RCC 7860 (cell line): ENCODE measurements around the gene UXS1.
A peak's percentile ranks its signal among the peaks of the same experiment; 100 is the strongest.
"Not testable (repeated sequence)": the region's sequence is repeated elsewhere in the genome, so short reads cannot be mapped to it uniquely, and the experiment has no call there.

Experiments used
- DNase-seq: peaks from one replicate; pipeline ENCODE4 v3.0.0-alpha.2; 2015; ENCODE audit warnings: low spot score
- FAIRE-seq: peaks from 2 replicates; lab custom pipeline; 2012; peaks lifted over from hg19 to GRCh38; lab: Jason Lieb, UNC

The UXS1 gene

DNA sequence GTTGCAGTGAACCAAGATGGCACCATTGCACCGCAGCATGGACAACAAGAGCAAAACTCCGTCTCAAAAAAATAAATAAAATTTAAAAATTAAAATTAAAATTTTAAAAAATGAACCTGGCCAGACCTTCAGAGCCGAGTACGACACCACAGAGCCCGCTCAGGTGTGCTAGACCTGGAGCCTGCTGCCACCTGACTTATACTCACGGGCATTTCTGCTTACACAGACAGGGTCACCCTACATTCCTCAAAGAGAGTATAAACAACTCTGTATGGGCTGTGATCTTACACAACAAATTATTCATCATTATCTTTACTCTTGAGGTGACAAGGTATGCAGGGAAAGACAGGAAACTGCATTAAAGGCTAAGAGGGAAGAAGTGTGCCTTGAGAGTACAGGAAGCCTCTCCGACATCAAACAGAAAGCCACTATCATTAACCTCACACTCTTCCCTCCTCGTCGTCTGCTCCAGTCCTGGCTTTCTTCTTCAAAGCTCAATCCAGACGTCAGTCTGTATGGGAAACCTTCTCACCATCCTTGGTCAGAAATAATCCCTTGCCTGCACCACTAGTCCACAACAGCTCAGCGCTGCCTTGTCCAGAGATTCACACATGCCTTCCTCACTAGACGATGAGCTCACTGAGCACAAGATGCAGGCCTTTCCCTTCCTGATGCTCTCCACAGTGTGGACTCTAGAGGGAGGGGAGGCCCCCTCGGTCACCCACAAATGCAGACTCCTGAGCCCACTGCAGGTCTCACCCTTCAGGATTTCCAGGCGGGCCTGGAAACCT, 56.2 kb downstream of the UXS1 start:
- DNase-seq (no peak), FAIRE-seq (no peak)

DNA sequence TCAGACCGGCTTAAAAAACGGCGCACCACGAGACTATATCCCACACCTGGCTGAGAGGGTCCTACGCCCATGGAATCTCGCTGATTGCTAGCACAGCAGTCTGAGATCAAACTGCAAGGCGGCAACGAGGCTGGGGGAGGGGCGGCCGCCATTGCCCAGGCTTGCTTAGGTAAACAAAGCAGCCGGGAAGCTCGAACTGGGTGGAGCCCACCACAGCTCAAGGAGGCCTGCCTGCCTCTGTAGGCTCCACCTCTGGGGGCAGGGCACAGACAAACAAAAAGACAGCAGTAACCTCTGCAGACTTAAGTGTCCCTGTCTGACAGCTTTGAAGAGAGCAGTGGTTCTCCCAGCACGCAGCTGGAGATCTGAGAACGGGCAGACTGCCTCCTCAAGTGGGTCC, 62.9 kb downstream of the UXS1 start:
- not testable (repeated sequence) for DNase-seq, FAIRE-seq

DNA sequence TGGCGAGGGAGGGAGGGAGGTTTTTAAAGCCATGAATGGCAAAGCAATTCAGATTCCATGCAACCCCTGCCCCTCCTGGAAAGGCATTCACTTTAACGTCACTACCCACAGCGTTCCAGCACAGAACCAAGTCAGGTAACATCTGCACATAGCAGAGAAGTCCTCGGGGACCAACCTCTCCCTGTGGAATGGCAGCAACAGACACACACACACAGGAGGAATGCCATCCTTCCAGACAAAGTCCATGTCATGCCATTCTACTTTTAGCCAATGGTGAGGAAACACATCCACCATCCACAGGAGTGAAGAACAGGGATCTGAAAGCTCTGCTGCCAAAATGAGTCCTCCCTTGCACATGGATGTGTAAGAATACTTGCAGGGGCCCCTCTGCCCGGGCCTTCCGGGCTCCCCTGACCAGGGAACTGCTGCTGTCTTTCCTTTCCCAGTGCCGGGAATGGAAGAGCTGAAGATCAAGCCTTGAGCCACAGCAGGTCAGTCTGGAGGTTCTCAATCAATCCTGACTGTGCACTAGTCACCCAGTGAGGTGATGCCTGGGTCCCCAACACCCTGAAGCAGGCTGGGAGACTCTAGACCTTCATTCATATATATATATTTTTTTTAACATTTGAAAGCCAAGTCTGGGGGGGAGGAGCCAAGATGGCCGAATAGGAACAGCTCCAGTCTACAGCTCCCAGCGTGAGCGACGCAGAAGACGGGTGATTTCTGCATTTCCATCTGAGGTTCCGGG, 63.7 kb downstream of the UXS1 start:
- no peak for FAIRE-seq
- no peak for DNase-seq

DNA sequence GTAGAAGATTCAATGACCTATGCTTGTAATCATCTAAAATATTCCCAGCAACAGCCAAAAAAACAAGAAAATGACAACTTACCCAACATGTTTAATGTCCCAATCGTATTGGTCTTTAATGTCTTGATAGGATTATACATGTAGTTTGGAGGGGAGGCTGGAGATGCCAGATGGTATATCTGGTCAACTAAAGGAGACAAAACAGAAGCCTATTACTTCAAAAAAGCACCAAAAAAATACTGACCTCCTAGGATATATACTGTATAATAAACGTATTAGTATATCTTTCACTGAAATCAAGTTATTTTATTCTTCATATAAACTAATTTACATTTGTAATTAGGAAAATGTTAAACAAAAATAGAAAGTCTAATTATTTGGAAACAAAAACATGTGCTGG, 64.5 kb downstream of the UXS1 start:
- no peak for FAIRE-seq

DNA sequence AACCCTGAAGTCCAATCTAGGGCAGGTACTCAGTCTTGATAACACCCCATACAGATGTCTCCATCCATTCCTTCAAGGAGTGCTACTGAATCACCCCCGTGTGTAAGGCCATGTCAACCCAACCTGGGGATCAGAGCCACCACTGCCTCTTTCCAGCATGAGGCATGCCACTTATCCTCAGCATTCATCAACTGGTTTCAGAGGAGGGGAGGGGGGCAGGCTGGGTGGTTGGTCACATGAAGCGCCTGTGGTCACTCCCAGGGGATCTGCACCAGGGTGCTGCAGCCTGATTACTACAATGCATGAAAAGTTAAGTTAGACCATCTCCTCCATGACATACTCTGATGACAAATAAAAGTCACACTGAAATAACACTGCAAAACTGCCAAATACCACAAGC, 65.0 kb downstream of the UXS1 start:
- FAIRE-seq = no peak
- no peak for DNase-seq

More for the DNA sequence above, 64.5 kb downstream of the UXS1 start:
- DNase-seq = no peak

DNA sequence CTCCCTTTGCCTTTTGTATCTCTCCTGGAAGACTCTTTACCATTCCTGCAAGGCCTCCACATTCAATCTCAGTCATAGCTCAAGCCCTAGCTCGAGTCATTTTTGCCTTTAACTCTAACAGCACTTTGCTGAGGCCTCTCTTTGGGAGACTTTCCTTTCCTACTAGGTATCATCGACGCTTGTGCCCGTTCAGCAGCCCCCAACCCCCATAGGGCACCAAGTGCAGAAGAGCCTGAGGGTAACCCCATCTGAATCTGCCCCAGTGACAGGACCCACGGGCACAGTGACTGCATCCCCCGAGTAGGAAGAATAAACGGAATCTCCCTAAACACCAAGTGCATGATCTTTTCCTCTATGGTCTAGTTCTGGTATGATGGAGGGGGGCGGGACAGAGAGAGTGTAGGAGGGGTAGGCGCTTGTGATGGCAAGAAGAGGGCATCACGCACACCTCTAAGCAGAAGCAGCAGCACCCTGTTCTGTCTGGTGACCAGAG, 66.3 kb downstream of the UXS1 start:
- FAIRE-seq = no peak
- no peak for DNase-seq

DNA sequence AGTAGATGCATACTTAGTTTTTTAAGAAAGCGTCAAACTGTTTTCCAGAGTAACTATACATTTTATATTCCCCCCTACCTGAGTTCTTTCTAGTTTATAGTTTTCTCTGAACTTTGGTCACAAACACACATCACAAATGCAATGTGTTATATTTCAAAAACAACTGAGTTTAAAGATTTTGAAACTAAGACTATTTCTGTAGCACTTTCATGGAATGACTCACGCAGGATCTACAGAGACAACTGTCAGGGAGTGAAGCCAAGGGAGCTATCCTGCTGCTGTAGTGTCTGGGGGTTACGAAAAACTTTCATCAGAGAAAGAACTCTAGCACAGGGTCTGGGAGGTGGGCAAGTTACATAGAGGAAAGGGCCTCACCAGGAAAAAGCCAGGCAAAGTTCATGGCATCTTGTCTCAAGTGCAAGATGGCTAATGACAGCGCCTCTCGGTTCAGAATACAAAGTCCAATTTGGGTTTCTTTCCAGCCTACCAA, 66.8 kb downstream of the UXS1 start:
- FAIRE-seq (no peak), DNase-seq (no peak)

DNA sequence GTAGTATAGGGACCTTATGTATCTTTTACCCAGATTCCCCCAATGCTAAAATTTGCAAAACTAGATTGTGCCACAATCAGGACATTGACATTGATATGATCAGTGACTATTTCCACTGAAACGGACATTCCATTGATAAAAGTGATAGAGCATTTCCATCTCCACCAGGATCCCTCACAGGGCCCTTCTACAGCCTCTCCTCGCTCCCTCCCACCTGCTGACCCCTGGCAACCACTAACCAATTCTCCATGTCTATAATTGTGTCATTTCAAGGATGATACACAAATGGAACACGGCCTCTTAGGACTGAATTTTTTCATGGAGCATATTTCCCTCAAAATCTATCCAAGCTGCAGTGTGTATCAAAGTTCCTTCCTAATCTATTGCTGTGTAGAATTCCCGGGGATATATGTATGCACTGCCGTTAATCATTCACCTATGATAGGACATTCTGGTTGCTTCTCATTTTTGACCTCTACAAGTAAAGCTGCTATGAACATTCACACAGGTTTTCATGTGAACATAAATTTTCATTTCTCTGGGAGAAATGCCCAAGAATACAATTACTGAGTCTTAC, 67.3 kb downstream of the UXS1 start:
- DNase-seq (no peak), FAIRE-seq (no peak)

DNA sequence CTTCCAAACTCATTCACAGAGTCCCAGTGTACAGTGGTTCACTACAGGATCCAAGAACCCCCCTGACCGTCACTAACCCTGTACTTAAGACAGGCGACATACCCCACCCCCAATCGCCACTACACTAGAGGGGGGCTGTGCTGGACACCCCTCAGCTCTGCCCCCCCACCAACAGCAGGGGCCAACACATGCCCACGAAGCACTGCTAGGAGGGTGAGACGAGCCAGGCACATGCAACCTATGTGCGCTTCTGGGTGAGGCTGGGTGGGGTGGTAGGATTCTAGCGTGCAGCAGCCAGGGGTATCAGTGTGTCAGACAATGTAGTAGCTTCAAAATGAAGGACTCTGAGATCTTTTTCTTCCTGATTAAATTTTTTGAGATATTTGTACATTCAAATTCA, 67.8 kb downstream of the UXS1 start:
- DNase-seq = no peak
- no peak for FAIRE-seq

DNA sequence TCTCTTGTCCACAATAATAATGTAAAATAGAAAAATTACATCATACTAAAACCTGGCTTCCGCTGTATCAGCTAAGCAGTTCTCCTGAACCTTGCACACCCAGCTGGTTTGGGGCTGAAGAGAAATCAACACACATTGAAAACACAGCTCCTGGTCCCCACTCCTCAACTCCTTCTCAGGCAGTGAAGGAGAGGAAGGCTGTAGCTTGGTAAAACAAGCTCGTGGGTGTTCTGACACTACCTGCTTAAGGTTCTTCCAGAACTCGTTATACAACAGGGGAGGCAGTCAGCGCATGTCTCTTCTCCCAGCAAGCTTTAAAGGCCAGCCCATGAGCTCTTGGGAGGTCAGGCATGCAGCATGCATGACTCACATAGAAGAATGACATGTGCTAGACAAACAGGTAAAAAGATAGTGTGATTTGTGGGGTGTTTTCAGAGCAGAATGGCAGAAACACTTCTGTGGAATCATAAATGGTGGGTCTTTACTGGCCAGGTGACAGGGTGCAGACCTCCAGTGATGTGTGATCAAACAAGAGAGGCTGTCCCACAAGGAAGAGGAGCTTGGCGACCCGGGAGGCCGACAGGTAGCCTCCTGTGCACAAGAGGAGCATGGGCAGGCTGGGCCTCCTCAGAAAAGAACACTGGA, 69.1 kb downstream of the UXS1 start:
- no peak for FAIRE-seq
- no peak for DNase-seq

DNA sequence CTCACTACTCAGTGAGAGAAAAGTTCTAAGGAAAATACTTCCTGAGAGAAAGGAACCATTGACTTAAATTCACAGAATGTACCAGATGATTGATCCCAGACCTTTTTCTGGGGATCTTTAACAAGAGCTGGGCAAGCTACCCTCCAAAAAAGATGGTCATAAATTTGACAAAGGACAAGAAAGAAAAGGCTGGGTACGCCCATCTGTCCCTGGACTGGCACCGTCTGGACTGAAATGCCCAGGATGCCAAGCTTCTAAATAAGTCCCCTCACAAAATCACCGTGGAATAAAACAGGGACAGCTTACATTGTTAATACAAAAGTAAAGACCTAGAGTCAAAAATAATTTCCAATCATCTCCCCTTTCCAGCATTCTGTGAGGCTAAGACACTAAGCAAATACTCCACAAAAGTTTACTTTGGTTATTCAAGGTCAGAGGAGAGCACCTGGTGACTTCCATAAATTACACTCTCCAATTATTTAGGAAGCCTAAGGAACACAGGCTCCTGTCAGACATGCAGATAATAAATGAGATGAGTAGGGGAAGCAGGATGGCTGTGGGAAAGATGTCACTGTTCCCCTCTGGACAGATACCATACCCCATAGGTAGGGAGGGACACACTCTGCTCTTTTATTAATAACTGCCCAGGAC, 69.9 kb downstream of the UXS1 start:
- FAIRE-seq (no peak), DNase-seq (no peak)

DNA sequence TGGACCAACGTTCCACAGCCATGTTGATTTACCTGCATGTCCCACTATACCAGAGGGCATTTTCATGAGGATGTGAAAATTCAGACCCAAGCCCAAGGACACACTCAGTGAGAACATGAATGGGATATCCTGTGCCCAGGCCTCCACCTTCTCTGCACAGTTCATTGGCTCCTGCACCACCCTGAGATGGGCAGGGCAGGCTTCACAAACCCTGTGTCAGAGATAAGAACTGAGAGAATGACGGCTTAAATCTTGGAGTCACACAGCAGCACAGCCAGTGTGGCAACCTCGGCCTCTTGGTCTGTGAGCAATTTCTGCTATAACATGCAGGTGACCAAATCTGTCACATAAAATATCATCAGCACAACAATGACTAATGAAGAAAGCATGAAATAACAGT, 71.9 kb downstream of the UXS1 start:
- DNase-seq (no peak), FAIRE-seq (no peak)

DNA sequence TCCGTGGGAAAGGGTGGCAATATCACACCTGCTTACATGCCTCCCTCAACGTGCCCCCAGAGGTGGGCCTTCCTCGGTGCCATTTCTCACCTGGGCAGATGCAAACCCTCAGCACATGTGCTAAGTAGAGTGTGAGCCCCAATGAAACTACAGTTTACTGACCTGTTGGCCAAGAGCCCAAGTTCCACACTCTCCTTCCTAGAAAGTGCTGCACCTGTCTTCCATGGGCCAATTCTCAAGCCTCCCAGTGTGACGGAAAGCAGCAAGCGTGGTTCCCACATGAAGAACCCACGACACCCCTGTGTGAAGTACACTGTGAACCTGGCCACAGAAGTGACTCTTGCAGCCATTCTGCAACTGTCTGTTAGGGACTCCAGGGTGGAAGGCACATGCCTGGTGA, 73.7 kb downstream of the UXS1 start:
- FAIRE-seq (no peak), DNase-seq (no peak)

DNA sequence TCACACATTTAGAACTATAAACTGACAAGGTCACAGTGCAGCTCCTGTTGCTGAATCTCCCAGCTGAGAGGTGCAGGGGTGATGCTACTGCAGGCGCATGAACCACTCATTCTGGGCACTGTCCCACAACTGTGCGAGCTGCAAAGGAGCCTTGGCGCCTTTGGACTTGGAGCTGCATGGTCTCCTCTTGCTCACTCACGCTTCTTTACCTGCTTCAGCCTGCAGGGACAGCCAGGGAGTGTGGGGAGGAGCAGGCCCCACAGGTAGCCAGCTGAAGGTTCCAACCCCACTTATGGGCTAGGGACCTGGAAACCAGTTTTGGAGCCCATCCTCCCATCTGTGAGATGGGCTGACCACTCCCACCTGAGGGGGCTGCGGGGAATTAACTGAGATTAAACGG, 75.0 kb downstream of the UXS1 start:
- FAIRE-seq (no peak), DNase-seq (no peak)

DNA sequence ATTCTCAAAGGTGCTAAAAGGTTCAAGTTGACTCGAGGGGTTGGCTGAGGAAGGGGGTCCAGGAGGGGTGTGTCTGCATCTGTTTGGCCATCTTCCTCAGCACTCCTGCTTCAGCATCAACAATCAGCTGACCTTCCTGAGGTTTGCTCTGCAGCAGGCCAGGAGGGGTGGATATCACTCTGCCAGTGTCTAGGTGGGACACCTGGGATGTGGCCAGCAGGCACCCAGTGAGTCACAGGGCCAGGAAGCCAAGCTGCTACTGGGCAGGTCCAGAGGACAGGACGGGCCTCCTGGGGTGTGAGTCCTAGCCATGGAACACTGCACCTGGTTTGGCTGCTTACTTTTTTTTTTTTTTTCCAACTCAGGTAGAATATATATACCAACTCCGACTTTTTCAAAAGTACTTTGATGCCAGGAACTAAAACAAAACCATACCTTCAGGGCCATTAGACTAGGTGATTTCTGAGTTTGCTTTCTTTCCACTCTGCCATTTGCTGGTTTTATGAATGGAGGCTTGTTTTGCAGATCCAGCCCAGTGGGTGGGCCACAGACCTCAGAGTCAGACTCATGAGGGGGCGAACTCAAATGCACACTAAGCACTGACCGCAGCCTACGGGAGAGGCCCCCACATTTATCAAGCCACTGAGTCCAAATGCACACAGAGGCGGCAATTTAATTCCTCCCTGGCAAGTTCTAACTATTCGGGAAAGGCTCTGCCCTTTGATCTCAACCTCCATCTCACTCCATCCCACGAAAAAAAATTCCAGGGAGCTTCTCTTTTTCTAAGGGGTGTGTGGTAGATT, 76.0 kb downstream of the UXS1 start:
- FAIRE-seq (no peak), DNase-seq (no peak)

DNA sequence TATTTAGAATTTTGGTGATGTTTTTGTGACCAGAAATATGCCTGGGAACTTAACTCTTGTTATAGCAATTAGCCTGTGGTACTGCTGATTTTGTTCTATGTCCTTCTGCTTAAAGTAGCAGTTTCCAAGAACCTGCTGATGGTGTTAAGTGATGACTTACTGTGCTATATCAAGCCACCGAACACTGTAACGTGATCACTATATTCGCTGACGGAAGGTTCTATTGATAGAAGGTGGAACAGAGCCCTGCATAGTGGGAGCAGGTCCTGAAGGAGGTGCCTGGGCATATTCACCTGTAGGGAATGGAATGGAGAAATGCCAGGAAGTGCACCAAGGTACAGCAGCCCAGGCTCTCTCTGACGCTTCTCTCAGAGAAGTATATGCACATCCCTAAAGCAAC, 76.8 kb downstream of the UXS1 start:
- FAIRE-seq (no peak), DNase-seq (no peak)

DNA sequence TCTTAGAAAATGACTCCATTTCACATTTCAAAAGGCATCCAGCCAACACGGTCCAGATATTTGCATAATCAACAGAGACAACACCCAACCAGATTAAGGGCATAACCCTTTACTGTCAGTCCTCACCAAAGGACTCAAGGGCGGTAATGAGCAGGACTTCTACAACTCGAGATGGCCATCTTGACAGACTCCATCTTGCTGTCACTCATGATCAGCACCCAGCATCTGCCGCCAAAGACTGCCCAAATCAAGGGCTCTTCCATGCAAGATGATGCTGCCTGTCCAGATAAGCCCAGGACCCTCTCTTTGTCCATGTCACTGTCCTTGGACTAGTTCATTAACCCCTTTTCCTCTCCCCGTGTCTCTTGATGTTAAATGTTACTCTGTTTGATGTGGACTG, 77.9 kb downstream of the UXS1 start:
- no peak for FAIRE-seq
- DNase-seq = no peak

DNA sequence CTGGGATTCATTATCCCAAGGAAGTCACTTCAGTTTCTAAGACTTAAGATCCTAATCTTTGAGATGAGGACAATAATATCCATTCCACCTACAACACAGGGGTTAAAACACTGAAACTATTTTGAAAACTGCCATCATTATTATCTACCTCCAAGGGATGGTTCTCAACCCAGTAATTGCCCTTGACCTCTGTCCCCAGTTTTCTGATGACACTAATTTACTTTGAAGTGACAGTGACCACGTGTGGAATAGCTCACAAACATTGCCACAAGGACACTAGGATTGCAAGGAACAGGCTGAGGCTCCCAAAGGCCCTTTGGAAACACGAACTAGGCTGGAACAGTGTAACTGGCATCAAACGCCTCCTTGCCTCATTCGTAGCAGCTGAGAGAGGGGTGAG, 78.4 kb downstream of the UXS1 start:
- no peak for FAIRE-seq
- no peak for DNase-seq

DNA sequence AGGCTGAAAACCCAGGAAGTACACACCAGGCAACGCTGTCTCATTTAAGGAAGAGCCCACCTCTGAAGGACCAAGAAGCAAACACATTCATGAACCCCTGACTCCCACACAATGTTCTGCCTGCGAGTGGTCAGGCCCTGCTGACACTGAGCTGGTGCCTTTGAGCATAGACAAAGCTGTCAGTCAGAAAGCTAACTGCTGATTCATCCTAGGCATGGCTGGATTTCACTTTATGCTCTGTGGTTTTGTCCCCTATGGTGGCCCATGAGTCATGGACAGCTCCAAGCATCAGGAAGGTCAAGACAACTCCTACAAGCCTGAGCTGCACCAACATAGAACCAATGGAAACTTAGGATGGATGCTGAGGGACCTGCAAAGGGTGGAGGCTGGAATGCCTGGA, 78.9 kb downstream of the UXS1 start:
- FAIRE-seq = peak; percentile 98
- DNase-seq = peak; percentile 98

DNA sequence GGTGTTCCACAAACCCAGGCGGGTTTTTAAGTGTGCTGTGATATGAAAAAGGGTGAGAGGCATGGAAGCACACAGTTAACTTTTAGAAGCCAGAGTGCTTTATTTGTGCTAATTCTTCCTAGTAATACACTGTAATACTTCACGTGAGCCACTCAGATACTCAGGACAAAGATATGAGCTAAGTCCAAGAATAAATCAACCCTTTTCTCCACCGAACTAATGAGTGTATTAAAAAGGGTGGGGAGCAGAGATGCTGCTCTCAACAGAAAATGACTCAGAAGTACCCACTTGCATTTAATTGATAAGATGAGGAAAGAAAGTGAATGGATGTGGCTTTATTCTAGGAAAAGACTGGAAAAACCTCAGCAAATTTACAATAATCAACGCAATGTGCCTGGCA, 79.9 kb downstream of the UXS1 start:
- no peak for FAIRE-seq
- DNase-seq = no peak
